ENCODE measurements around the gene ASS1.

The ASS1 gene

GRCh38 chr9:130477564-130477963 lies 32.8 kb downstream of the ASS1 start:
- no peak for DNase-seq

DNA sequence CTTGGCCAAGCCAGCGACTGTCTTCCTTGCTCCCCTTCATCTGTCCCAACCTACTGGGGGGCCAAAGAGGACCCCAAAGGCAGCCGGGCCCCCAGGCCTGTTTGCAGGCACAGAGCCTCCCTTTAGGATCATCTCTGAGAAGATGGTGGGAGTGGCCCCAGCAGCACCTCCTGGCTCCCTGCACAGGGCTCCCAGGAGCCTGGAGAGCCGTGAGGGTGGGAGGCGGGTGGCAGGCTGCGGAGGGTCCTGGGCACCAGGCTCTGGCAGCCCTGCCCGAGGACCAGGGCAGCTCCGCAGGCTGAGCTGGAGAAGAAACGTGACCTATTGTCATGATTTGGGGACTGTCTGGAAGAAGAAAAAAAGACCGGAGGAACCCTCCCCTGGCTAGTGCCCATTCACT lies 33.4 kb downstream of the ASS1 start:
- DNase-seq: no peak

DNA sequence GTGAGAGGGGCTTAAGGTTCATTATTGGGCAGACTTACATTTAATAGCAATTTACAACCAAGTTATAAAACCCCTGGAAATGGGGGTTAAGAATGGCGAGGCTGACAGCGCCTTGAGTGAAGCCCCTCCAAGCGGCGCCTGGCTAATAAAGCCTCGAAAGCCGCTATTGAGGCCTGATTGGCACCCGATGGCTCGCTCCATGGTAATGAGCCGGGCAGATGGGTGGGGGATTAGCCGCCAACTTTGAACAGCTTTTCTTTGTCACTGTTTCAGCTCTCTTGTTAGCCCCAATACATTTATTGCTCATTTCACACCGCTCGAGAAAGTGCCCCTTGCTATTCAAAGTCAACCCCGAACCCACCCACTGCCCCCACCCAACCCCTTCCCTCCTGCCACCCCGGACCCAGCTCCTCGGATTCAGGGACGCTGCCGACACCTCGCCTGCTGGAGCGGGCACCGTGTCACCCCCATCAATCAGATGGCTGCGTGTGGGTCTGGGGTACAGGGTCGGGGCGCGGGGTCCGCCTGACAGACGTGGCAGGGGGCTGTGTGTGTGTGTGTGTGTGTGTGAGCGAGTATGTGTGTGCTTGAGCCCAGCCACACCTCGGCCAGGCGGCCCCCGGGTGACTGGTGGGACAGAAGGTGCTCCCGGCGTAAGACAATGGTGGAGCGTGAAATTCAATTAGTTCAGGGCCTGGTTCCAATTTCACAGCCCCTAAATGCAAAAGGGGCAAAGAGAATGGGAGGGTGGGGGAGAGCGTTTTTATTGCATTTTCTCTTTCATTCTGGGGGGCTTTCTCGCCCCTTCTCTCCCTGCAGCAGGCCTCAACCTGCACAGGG lies 34.2 kb downstream of the ASS1 start:
- no peak for DNase-seq

DNA sequence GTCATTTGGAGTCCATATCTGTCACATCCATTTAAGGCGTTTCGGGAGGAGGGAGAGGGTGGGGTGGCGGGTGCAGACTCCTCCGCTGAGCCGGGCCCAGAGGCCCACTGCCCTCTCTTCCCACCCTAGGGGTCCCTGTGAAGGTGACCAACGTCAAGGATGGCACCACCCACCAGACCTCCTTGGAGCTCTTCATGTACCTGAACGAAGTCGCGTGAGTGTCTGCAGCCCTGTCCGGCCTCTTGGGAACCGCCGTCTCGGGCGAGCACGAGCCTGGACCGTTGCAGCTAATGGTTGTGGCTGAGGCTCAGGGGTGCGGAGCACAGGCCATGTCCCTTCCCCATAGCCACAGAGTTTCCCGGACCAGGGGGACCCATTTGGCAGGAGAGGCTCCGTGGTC lies 34.8 kb downstream of the ASS1 start:
- no peak for DNase-seq

DNA sequence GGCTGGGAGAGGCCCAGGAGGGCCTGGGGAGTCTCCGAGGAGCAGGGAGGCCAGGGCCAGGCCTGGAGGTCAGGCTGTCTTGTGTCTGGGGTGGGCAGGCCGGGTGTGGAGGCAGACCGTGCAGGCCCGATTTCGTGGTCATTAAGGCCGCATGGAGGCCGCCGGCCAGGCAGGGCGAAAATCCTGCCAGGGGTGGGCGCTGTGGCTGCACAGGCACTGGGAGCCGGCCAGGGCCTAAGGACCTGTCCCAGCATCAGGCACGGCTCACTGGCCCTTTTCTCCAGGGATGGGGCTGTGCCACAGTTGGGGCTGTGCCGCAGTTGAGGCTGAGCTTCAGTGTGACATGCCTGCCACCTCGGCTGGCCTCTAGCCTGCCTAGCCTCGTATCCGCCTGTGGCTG lies 35.9 kb downstream of the ASS1 start:
- no peak for DNase-seq

DNA sequence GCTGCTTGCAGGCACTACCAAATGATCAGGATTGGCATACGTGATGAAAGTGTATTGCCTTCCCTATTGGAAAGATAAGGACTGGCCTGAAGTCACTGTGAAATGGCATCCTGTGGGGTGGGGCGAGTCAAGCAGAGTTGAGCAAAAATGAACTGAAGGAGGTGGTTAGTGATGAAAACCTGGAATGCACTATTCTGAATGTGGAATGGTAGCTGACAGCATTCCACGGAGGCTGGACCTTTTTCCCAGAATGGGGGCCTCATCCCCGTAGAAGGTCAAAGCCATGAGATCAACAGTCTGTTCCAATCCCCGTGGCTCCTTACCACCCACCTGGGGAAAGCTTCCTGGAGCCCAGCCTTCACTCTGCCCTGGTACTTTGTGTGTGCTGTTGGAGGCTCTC lies 37.7 kb downstream of the ASS1 start:
- no peak for DNase-seq

- no peak for DNase-seq
Measured at GRCh38 chr9:130483371-130483971, 38.7 kb downstream of the ASS1 start.

- no peak for DNase-seq
Measured at GRCh38 chr9:130484362-130485072, 39.8 kb downstream of the ASS1 start.

- no peak for DNase-seq
Measured at GRCh38 chr9:130486103-130486502, 41.3 kb downstream of the ASS1 start.

GRCh38 chr9:130487500-130487899 lies 42.7 kb downstream of the ASS1 start:
- DNase-seq: no peak

- DNase-seq: no peak
Measured at GRCh38 chr9:130488621-130489330, 44.0 kb downstream of the ASS1 start.

- no peak for DNase-seq
Measured at GRCh38 chr9:130490981-130491380, 46.2 kb downstream of the ASS1 start.

GRCh38 chr9:130491830-130492482 lies 47.2 kb downstream of the ASS1 start:
- no peak for DNase-seq

DNA sequence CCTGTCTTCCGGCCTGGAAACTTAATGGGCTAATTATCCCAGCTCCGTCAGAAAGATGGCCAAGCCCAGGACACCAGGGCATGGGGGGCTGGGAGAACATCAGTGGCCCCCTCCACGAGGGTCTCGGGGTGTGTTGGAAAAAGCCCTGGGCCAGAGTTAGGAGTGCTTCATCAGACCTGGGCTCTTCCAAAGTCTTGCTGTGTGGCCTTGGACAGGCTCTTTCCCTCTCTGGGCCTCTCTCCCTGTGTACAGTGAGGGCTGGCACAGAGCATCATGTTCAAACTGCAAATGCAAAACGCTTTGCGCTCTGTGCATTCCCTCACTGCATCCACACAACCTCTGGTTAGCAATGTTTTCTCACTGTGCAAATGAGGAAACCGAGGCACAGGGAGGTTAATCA lies 48.3 kb downstream of the ASS1 start:
- no peak for DNase-seq

DNA sequence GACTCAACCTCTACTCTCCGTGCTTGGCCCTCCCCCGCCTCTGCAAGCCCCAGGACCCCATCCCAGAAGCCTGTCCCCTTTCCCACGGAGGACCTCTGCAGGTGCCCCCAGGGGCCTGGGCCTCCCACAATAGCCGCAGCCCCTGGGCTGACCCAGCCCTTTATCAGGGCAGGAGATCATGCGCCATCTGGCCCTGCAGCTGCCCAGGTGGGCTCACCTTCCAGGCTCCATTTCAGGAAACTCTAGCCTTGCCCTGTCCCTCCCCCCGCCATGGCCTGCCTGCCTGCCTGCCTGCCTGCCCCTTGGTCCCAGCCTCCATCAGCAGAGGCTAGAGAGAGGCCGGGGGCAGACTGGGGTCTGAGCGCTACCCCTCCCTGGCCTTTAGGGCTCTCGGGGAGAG lies 48.7 kb downstream of the ASS1 start:
- no peak for DNase-seq

DNA sequence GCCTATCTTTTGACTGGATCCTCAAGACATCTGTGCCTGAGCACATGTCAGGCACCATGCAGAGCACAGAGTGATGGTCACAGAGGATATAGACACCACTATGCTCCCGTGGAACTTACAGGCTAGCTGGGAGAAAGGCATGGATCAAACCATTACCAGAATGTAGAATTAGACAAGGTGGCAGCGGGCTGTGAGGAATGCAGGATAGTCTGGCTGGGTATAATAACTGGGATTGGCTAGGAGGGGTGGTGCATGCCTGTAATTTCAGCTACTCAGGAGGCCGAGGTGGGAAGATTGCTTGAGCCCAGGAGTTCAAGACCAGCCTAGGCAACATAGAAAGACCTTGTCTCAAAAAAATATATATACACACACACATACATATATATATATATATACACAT lies 50.3 kb downstream of the ASS1 start:
- DNase-seq: no peak

- DNase-seq: no peak
Measured at GRCh38 chr9:130497139-130497538, 52.4 kb downstream of the ASS1 start.

- no peak for DNase-seq
Measured at GRCh38 chr9:130498298-130498917, 53.6 kb downstream of the ASS1 start.

- DNase-seq: no peak
Measured at GRCh38 chr9:130498918-130499698, 54.3 kb downstream of the ASS1 start.

DNA sequence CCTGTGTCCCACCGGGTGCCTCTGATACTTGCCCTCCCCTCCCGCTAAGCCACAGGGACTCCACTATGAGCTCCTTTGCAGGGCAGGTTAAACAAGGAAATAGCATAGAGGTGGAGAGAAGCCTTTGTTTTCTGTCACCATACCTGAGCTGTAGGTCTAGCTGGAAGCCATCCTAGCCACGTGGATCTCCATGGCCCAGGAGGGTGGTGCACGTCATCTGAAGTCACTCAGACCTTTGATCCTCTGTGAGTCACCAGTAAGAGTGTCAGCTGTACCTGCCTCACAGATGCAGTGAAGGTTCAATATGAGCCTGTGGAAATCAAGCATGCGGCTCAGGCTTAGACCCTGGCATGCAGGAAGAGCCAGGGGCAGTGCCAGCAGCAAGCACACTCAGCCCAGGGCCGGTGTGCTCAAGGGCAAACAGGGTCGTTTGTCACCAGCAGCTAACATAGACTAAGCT lies 55.1 kb downstream of the ASS1 start:
- no peak for DNase-seq
